Natural killer cell (primary cell): Measurements from ENCODE around the gene SLC9A5. TPM values are rescaled to one million over a fixed set of nuclear protein-coding genes. Genes with fewer than 3 reads are reported as not detected.

ENCODE experiments used
- ATAC-seq, 3 donors: fragments of 150-1000 bp in 2 of 3; fragments of 200-7000 bp in 1 of 3; cut with Tn5 transposase; 1 replicate in 1 of 3; 2 replicates in 2 of 3; pipeline ENCODE4 v1.10.0; 2021; ENCODE audit warnings: mild to moderate bottlenecking in 2 of 3, moderate library complexity in 2 of 3
- DNase-seq, 2 donors: peaks; one replicate each; pipeline versions ENCODE4 v3.0.0 to v3.0.0-alpha.2; 2013 to 2021; ENCODE audit warnings: mixed read lengths in 1 of 2
- H3K27ac ChIP-seq: one replicate; pipeline ENCODE4 v1.5.1; 2013; ENCODE audit warnings: mild to moderate bottlenecking, low read length
- H3K27me3 ChIP-seq: one replicate; pipeline ENCODE4 v1.6.1; 2013; ENCODE audit warnings: low read length; ENCODE audit not compliant: control insufficient read depth, insufficient read depth
- H3K36me3 ChIP-seq: one replicate; pipeline ENCODE4 v1.6.1; 2013; ENCODE audit warnings: low read length; ENCODE audit not compliant: control insufficient read depth, insufficient read depth
- H3K4me1 ChIP-seq: one replicate; pipeline ENCODE4 v1.6.1; 2013; ENCODE audit warnings: low read length; ENCODE audit not compliant: control insufficient read depth, insufficient read depth
- H3K4me3 ChIP-seq: one replicate; pipeline ENCODE4 v1.5.1; 2013; ENCODE audit warnings: low read length
- H3K9me3 ChIP-seq: one replicate; pipeline ENCODE4 v1.6.1; 2013; ENCODE audit warnings: low read length; ENCODE audit not compliant: control insufficient read depth, insufficient read depth
- H3K27ac Mint-ChIP-seq, 2 donors: one replicate each; pipeline ENCODE4 v1.8.0; 2022; ENCODE audit warnings: mild to moderate bottlenecking in 2 of 2, mixed read lengths in 2 of 2, moderate library complexity in 1 of 2
- H3K27me3 Mint-ChIP-seq, 2 donors: one replicate each; pipeline ENCODE4 v1.8.0; 2022; ENCODE audit warnings: low read depth in 2 of 2, mixed read lengths in 2 of 2
- H3K36me3 Mint-ChIP-seq: one replicate; pipeline ENCODE4 v1.8.0; 2022; ENCODE audit warnings: mixed read lengths
- H3K4me1 Mint-ChIP-seq, 2 donors: one replicate each; pipeline ENCODE4 v1.8.0; 2022; ENCODE audit warnings: mixed read lengths in 2 of 2
- H3K4me3 Mint-ChIP-seq: one replicate; pipeline ENCODE4 v1.8.0; 2022; ENCODE audit warnings: mild to moderate bottlenecking, moderate library complexity, mixed read lengths
- H3K9me3 Mint-ChIP-seq, 2 donors: one replicate each; pipeline ENCODE4 v1.8.0; 2022; ENCODE audit warnings: mixed read lengths in 2 of 2
- CTCF ChIP-seq: fragments of 200-600 bp; IDR thresholded peaks from one replicate; pipeline ENCODE4 v1.8.0; 2022; ENCODE audit warnings: antibody characterized with exemption
- WGBS: methylation state at CpG from one replicate; pipeline ENCODE4 v1.1.7; 2013; ENCODE audit warnings: missing lambda C conversion rate; ENCODE audit not compliant: insufficient coverage; 5-methylcytosine and 5-hydroxymethylcytosine counted together
- intact Hi-C: fragments of 100-400 bp; cut with micrococcal nuclease; formaldehyde crosslinking; loops from one replicate; pipeline ENCODE4 v1.14.2; 2022
- total RNA-seq, 4 donors: library from RNA; stranded (reverse); fragments of 120-200 nt in 1 of 4; gene quantifications; one replicate each; pipeline versions ENCODE4 v1.2.3 to v1.2.4, GENCODE V29; 2013 to 2022

SLC9A5 gene
- total RNA-seq, 3 donors from 2014 or later (not counting 1 experiment from before 2014, with no cell fraction given): 1.2 to 2.6 (median 1.6) TPM

GRCh38 chr16:67294171-67294757, 45.5 kb downstream of the SLC9A5 start:
- no peak for TF ChIP-seq CTCF
- 68% methylated on average over 4 of the region's 4 CpGs for WGBS
- H3K4me1 ChIP-seq: peaks cover 30% of the 10 kb centered on the region
- H3K4me3 ChIP-seq: no peak overlapping the region
- intact Hi-C loops: no loop called here
- H3K4me1 Mint-ChIP-seq: peaks cover 21 to 23% of the 10 kb centered on the region in 2 donors
- no peaks in the 10 kb centered on the region for H3K27me3 Mint-ChIP-seq
- H3K27ac Mint-ChIP-seq: no peak overlapping the region
- no peaks in the 10 kb centered on the region for H3K9me3 ChIP-seq
- no peak overlapping the region for H3K4me3 Mint-ChIP-seq
- H3K27ac ChIP-seq: no peak overlapping the region
- H3K36me3 Mint-ChIP-seq: no peaks in the 10 kb centered on the region
- ATAC-seq: peak in 1 of 3 donors; percentile 56
- no peaks in the 10 kb centered on the region for H3K9me3 Mint-ChIP-seq
- H3K36me3 ChIP-seq: no peaks in the 10 kb centered on the region
- no peaks in the 10 kb centered on the region for H3K27me3 ChIP-seq
- no peak for DNase-seq

DNA sequence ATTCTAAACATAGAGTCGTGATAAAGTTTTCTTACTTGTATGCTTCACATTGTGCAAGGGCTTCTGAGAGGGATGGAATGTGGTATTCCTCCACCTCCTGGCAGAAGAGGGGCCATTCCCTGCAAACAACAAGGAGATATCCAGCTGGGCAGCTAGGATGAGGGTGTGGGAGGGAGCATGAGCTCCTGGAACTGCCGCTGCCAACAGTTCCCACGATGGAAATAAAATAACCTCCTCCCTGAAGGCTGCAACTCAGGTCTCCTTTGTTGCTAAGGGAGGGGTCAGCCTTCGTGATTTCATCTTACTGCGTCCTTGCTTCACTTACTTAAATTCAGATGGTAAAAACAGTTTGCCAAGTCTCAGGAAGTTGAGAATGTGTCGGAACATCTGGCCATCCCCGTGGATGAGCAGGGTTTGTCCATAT, 46.2 kb downstream of the SLC9A5 start:
- ATAC-seq (no peak), DNase-seq (no peak)
- 93% methylated on average over 7 of the region's 7 CpGs for WGBS
- no peak overlapping the region for H3K27ac Mint-ChIP-seq
- H3K27me3 Mint-ChIP-seq: no peaks in the 10 kb centered on the region
- H3K4me3 Mint-ChIP-seq: no peak overlapping the region
- no peaks in the 10 kb centered on the region for H3K9me3 Mint-ChIP-seq
- no peak overlapping the region for H3K27ac ChIP-seq
- H3K36me3 Mint-ChIP-seq: no peaks in the 10 kb centered on the region
- no peaks in the 10 kb centered on the region for H3K27me3 ChIP-seq
- H3K4me3 ChIP-seq: no peak overlapping the region
- H3K9me3 ChIP-seq: no peaks in the 10 kb centered on the region
- peaks cover 15 to 16% of the 10 kb centered on the region in 2 donors for H3K4me1 Mint-ChIP-seq
- intact Hi-C loops: no loop called here
- no peaks in the 10 kb centered on the region for H3K36me3 ChIP-seq
- peaks cover 23% of the 10 kb centered on the region for H3K4me1 ChIP-seq
- no peak for TF ChIP-seq CTCF

DNA sequence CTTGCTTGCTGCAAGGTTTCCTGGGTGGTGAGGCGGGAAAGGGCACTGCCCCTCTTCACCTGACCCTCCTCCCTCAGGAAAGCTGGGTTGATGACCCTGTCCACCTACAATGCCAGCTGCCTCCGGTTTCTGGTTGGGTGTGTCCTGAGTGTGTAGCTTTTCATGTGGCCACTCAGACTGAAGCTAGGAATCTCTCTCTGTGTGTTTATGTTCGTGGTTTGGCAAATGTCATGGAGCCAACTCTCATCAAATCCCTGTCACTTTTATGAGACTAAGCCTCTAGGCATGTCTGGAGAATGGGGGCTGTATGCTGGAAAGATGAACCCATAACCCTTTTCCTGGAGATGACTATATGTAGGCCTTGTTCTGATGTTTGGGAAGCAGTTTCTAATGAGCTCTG, 47.6 kb downstream of the SLC9A5 start:
- H3K4me1 ChIP-seq: peaks cover 11% of the 10 kb centered on the region
- 77% methylated on average over 2 of the region's 3 CpGs for WGBS
- H3K36me3 Mint-ChIP-seq: no peaks in the 10 kb centered on the region
- H3K27ac Mint-ChIP-seq: no peak overlapping the region
- no peak overlapping the region for H3K27ac ChIP-seq
- no peaks in the 10 kb centered on the region for H3K27me3 ChIP-seq
- H3K27me3 Mint-ChIP-seq: no peaks in the 10 kb centered on the region
- H3K4me3 ChIP-seq: no peak overlapping the region
- no peaks in the 10 kb centered on the region for H3K9me3 Mint-ChIP-seq
- H3K4me3 Mint-ChIP-seq: no peak overlapping the region
- DNase-seq: no peak
- TF ChIP-seq CTCF: no peak
- no peak for ATAC-seq
- H3K4me1 Mint-ChIP-seq: peaks cover 6 to 7% of the 10 kb centered on the region in 2 donors
- no peaks in the 10 kb centered on the region for H3K36me3 ChIP-seq
- intact Hi-C loops: no loop called here
- H3K9me3 ChIP-seq: no peaks in the 10 kb centered on the region

DNA sequence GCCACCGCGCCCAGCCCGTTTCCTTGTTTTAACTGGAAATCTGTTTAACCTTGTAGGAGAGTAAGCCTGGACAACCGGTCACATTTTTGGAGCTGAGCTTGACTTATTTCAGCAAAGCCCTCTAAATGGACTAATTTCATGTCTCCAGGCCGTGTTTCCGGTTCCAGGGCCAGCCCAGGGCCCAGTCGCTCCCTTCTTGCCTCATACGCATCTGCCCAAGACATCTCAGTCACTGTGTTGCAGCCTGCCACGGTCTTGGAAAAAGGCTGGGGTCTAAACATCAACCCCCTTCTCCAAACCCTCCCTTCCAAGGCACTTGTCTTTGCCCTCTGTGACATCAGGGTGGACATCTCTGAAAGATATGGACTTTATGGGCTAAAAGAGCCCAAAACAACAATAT, 49.5 kb downstream of the SLC9A5 start:
- TF ChIP-seq CTCF: no peak
- H3K4me1 Mint-ChIP-seq: peaks cover 6 to 7% of the 10 kb centered on the region in 2 donors
- no peaks in the 10 kb centered on the region for H3K36me3 ChIP-seq
- H3K4me1 ChIP-seq: peaks cover 11% of the 10 kb centered on the region
- no peaks in the 10 kb centered on the region for H3K27me3 ChIP-seq
- H3K27ac Mint-ChIP-seq: no peak overlapping the region
- H3K27ac ChIP-seq: no peak overlapping the region
- H3K9me3 ChIP-seq: no peaks in the 10 kb centered on the region
- WGBS: 91% methylated on average over 9 of the region's 9 CpGs
- no peaks in the 10 kb centered on the region for H3K27me3 Mint-ChIP-seq
- DNase-seq: no peak
- no peak overlapping the region for H3K4me3 ChIP-seq
- no peak overlapping the region for H3K4me3 Mint-ChIP-seq
- no peak for ATAC-seq
- intact Hi-C loops: no loop called here
- H3K36me3 Mint-ChIP-seq: no peaks in the 10 kb centered on the region
- H3K9me3 Mint-ChIP-seq: no peaks in the 10 kb centered on the region
